ENCODE results near the gene SH3PXD2A. TPM values are rescaled to one million over a fixed set of nuclear protein-coding genes. Genes with fewer than 3 reads are reported as not detected.

Gene SH3PXD2A
- total RNA-seq, 1 experiment from 2014 or later: 4.5 TPM

- no peak overlapping the region for H3K4ac ChIP-seq (ENCODE audit: low read depth, low read length)
- H4K5ac ChIP-seq (ENCODE audit: insufficient read length, low read depth, low read length): no peak overlapping the region
- Mint-ChIP-seq H3K27ac (no peak overlapping the region), H3K36me3 (ENCODE audit: insufficient read depth in 1 of 3, low read depth in 3 of 3) (peaks cover 11 to 29% (median 13%) of the 10 kb centered on the region in 3 experiments), H3K4me3 (no peak overlapping the region), H3K27me3 (ENCODE audit: low read depth) (no peaks in the 10 kb centered on the region), H3K9me3 (peaks cover 5 to 18% of the 10 kb centered on the region in 2 experiments), H3K4me1 (peaks cover 9% of the 10 kb centered on the region in 2 experiments)
- no peak overlapping the region for H2BK15ac ChIP-seq (ENCODE audit: low read depth, low read length)
- H3K18ac ChIP-seq (ENCODE audit: insufficient read length, low read depth, low read length): no peak overlapping the region
- no peak overlapping the region for H2AFZ ChIP-seq (ENCODE audit: low read length)
- H2BK120ac ChIP-seq (ENCODE audit: low read depth, low read length, poor library complexity, severe bottlenecking): no peak overlapping the region
- no peak overlapping the region for H2BK5ac ChIP-seq (ENCODE audit: insufficient read length, low read length)
- DNase-seq: no peak
- no peak overlapping the region for H3K27ac ChIP-seq (ENCODE audit: insufficient read length, low read depth, low read length)
- no peaks in the 10 kb centered on the region for H4K20me1 ChIP-seq (ENCODE audit: control insufficient read depth, insufficient read depth, insufficient read length)
- H4K91ac ChIP-seq (ENCODE audit: insufficient read length, low read depth, low read length): no peak overlapping the region
- no peaks in the 10 kb centered on the region; the same call in 1 of the 2 replicates for H3K4me1 ChIP-seq (ENCODE audit: insufficient read depth, low read length)
- H2BK20ac ChIP-seq (ENCODE audit: low read depth, low read length, poor library complexity, severe bottlenecking): no peak overlapping the region
- H3K14ac ChIP-seq (ENCODE audit: insufficient read depth, low read length): no peak overlapping the region
- no peaks in the 10 kb centered on the region for H3K79me1 ChIP-seq (ENCODE audit: insufficient read depth, low read depth, low read length, poor library complexity, severe bottlenecking)
- no peak overlapping the region for H3K23ac ChIP-seq (ENCODE audit: insufficient read length, low read depth, low read length)
- H3K9ac ChIP-seq (ENCODE audit: extremely low read depth, insufficient read length, low read length): no peak overlapping the region
- no peak overlapping the region for H2AK5ac ChIP-seq (ENCODE audit: insufficient read length, low read length)
- no peak overlapping the region for H2BK12ac ChIP-seq (ENCODE audit: insufficient read length, low read depth, low read length)
- H3K79me2 ChIP-seq (ENCODE audit: insufficient read depth, low read length): no peaks in the 10 kb centered on the region
- no peak overlapping the region for H3T11ph ChIP-seq (ENCODE audit: low read length)
- H3K9me3 ChIP-seq (ENCODE audit: control insufficient read depth, low read depth, low read length): no peaks in the 10 kb centered on the region
- no peak overlapping the region for H4K8ac ChIP-seq (replicated peaks; ENCODE audit: insufficient read length, low read depth, low read length)
- no peak for TF ChIP-seq CTCF (conservative IDR thresholded peaks at IDR 0.05)
- no peak overlapping the region for H3K56ac ChIP-seq (ENCODE audit: insufficient read length, low read depth, low read length)
- no CpG with 5 or more reads among the region's 2 CpGs for WGBS (ENCODE audit: extremely low coverage, insufficient read length, low lambda C conversion rate)
- H3K4me2 ChIP-seq (ENCODE audit: insufficient read depth, insufficient read length, low read length): no peak overlapping the region
- no peaks in the 10 kb centered on the region for H3K27me3 ChIP-seq (ENCODE audit: insufficient read depth, low read length)
- no peaks in the 10 kb centered on the region for H3K23me2 ChIP-seq (ENCODE audit: insufficient read length, low read depth, low read length, poor library complexity, severe bottlenecking)
Observed at GRCh38 chr10:103610083-103610472, 245.3 kb downstream of the SH3PXD2A start.

All from H9 (cell line).